ENCODE data around the gene LEMD1. TPM values are rescaled to one million over a fixed set of nuclear protein-coding genes. Genes with fewer than 3 reads are reported as not detected.
"Not testable (repeated sequence)": the region's sequence is repeated elsewhere in the genome, so short reads cannot be mapped to it uniquely, and the experiment has no call there.

The LEMD1 gene
- total RNA-seq, 1 donor from 2014 or later = not detected

DNA sequence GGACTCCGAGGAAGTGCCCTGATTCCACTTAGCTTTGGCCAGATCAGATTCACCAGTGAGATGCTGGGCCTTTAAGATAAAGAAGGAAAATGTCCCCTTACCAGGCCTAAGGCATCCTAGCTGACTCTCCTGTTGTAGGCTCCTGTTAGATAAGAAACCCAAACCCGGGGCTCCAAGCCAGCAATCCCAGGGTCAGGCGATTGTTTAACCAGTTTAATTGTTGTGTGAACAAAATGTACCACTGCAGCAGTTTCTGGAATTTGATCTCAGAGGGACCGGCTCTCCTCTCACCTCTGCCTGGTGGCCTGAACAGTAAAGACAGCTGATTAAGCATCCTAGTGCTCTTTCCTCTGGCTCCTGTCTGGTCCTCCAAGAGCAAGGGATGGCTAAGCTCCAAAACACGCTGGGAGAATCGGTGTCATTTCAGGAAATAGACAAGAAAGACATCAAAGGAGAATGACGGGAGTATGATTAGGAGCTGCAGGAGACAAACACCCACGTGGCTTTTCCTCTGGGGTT is 55.9 kb downstream of the LEMD1 start:
- Mint-ChIP-seq H3K27me3 (ENCODE audit: low read depth) (peaks cover 20% of the 10 kb centered on the region), H3K36me3 (ENCODE audit: low read depth) (no peaks in the 10 kb centered on the region), H3K4me1 (ENCODE audit: low read depth) (no peaks in the 10 kb centered on the region), H3K9me3 (no peaks in the 10 kb centered on the region), H3K4me3 (ENCODE audit: low read depth) (no peak overlapping the region), H3K27ac (no peak overlapping the region)
- no peak for DNase-seq (ENCODE audit: low spot score)
- intact Hi-C loops (cut with micrococcal nuclease) = no loop called here

GRCh38 chr1:205365086-205365485 is 56.8 kb downstream of the LEMD1 start:
- intact Hi-C loops (cut with micrococcal nuclease) = not testable (repeated sequence)

DNA sequence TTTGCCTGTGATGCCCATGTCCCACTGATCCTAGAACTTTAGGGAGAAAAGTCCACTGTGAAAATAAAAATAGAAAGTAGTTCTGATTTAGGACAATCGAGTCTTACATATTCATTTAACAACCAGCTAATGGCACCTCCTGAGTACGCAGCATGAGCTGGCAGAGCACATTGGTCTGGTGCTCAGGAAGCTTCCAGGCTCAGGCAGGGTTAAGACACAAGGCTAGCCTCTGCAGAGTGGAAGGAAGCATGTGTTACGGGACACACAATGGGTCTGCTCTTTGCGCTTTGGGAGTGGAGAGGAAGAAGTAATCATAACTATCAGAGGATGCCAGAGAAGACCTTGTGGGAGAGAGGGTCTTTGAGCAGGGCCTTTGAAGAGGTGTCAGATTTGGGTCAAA is 61.0 kb downstream of the LEMD1 start:
- Mint-ChIP-seq H3K4me3 (ENCODE audit: low read depth) (no peak overlapping the region), H3K9me3 (no peaks in the 10 kb centered on the region), H3K36me3 (ENCODE audit: low read depth) (no peaks in the 10 kb centered on the region), H3K27me3 (ENCODE audit: low read depth) (peaks cover 23% of the 10 kb centered on the region), H3K27ac (no peak overlapping the region), H3K4me1 (ENCODE audit: low read depth) (no peaks in the 10 kb centered on the region)
- intact Hi-C loops (cut with micrococcal nuclease) = no loop called here
- DNase-seq (ENCODE audit: low spot score) = no peak

More at GRCh38 chr1:205365086-205365485, 56.8 kb downstream of the LEMD1 start:
- H3K9me3 Mint-ChIP-seq; H3K4me1 Mint-ChIP-seq (ENCODE audit: low read depth); H3K4me3 Mint-ChIP-seq (ENCODE audit: low read depth); H3K36me3 Mint-ChIP-seq (ENCODE audit: low read depth); DNase-seq (ENCODE audit: low spot score); H3K27ac Mint-ChIP-seq: not testable (repeated sequence)
- peaks cover 22% of the 10 kb centered on the region for H3K27me3 Mint-ChIP-seq (ENCODE audit: low read depth)

GRCh38 chr1:205359771-205360565 is 61.9 kb downstream of the LEMD1 start:
- no peaks in the 10 kb centered on the region for H3K9me3 Mint-ChIP-seq
- H3K4me1 Mint-ChIP-seq (ENCODE audit: low read depth) = no peaks in the 10 kb centered on the region
- no peak overlapping the region for H3K4me3 Mint-ChIP-seq (ENCODE audit: low read depth)
- DNase-seq (ENCODE audit: low spot score) = no peak
- no peak overlapping the region for H3K27ac Mint-ChIP-seq
- H3K27me3 Mint-ChIP-seq (ENCODE audit: low read depth) = peaks cover 20% of the 10 kb centered on the region
- no peaks in the 10 kb centered on the region for H3K36me3 Mint-ChIP-seq (ENCODE audit: low read depth)
- intact Hi-C loops (cut with micrococcal nuclease) = no loop called here

- H3K36me3 Mint-ChIP-seq (ENCODE audit: low read depth) = no peaks in the 10 kb centered on the region
- no peak for DNase-seq (ENCODE audit: low spot score)
- H3K4me1 Mint-ChIP-seq (ENCODE audit: low read depth) = no peaks in the 10 kb centered on the region
- intact Hi-C loops (cut with micrococcal nuclease) = no loop called here
- peaks cover 23% of the 10 kb centered on the region for H3K27me3 Mint-ChIP-seq (ENCODE audit: low read depth)
- H3K9me3 Mint-ChIP-seq = no peaks in the 10 kb centered on the region
- no peak overlapping the region for H3K27ac Mint-ChIP-seq
- no peak overlapping the region for H3K4me3 Mint-ChIP-seq (ENCODE audit: low read depth)
These were observed 63.3 kb downstream of the LEMD1 start for GRCh38 chr1:205358579-205358978.

DNA sequence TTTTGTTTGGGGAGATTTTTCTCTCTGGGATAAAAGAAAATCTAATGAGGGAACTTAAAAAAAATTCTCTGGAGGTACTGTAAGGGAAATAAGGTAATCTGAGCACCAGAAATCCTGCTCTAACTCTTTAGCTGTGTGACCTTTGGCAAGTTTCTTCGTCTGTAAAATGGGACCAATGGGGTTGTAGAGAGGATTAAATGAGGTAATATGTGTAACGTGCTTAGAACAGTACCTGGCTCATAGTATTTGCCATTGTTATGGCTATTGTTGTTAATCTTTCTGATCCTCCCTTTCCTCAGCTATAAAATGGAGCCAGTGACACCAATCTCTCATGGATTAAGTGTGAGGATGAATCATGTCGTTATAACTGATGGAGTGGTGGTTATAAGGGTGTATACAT is 64.3 kb downstream of the LEMD1 start:
- no peak overlapping the region for H3K4me3 Mint-ChIP-seq (ENCODE audit: low read depth)
- H3K36me3 Mint-ChIP-seq (ENCODE audit: low read depth) = no peaks in the 10 kb centered on the region
- no peak for DNase-seq (ENCODE audit: low spot score)
- H3K27ac Mint-ChIP-seq = no peak overlapping the region
- H3K27me3 Mint-ChIP-seq (ENCODE audit: low read depth) = peaks cover 23% of the 10 kb centered on the region
- intact Hi-C loops (cut with micrococcal nuclease) = no loop called here
- no peaks in the 10 kb centered on the region for H3K4me1 Mint-ChIP-seq (ENCODE audit: low read depth)
- H3K9me3 Mint-ChIP-seq = no peaks in the 10 kb centered on the region

DNA sequence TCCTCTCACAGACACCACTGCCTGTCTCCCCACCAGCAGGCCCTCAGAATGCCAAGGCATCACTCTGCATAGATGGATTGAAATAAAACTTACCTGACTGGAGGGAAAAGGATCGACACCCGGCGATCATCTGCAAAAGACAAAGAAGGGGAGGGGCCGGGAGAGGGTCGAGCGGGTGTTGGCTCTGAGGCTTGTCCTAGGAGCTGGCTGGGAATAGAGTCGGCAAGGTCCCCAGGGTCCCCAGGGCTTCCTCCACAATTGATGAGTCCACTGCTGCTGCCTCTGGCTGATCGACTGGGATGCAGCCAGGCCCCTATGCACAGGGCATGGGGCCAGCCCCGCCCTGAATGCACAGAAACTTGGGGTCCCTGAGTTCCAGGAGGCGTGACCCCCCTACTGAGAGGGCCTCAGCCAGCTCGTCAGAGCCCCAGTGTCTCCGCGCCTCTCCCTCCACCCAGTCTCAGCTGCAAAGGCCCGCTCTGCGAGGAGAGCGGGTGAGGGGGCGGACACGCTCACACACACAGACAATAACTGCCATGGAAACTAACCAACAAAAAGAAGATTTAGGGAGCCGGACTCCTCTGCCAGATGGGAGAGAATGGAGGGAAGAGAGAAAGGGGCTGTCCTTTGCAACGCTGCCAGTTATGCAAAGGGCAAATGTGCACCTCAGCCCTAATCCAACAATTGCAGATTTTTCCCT is 65.3 kb downstream of the LEMD1 start, which contains the start of gene KLHDC8A:
KLHDC8A (minus strand) TSS at position 483 of the 700 bp plus-strand sequence. CDS start 13,318 bp downstream, outside the sequence.
- no peaks in the 10 kb centered on the region for H3K36me3 Mint-ChIP-seq (ENCODE audit: low read depth)
- peaks cover 16% of the 10 kb centered on the region for H3K27me3 Mint-ChIP-seq (ENCODE audit: low read depth)
- no peak within 1 kb of the TSS for H3K4me3 Mint-ChIP-seq (ENCODE audit: low read depth)
- no peak within 1 kb of the TSS for H3K27ac Mint-ChIP-seq
- no peaks in the 10 kb centered on the region for H3K4me1 Mint-ChIP-seq (ENCODE audit: low read depth)
- no peak for DNase-seq (ENCODE audit: low spot score)
- H3K9me3 Mint-ChIP-seq = no peaks in the 10 kb centered on the region
- intact Hi-C loops (cut with micrococcal nuclease) = no loop called here

DNA sequence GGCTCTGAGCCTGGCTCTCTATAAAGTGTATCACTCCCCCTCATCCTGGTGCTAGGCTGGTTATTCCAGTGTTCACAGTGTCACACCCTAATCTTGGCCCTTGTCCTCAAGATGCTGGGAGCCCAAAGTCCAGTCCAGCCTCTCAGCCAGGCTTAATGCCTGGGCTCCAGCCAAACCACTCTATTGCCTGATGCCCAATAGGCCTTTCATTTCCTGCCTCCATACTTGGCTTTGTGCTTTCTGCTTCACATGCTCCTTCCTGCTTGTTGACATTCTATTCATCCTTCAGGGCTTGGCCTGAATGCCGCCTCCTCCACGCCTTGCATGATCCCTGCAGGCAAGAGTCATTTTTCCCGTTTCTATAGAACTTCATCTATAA is 66.8 kb downstream of the LEMD1 start:
- Mint-ChIP-seq H3K27ac (no peak overlapping the region), H3K4me1 (ENCODE audit: low read depth) (no peaks in the 10 kb centered on the region), H3K9me3 (no peaks in the 10 kb centered on the region), H3K27me3 (ENCODE audit: low read depth) (peaks cover 12% of the 10 kb centered on the region), H3K36me3 (ENCODE audit: low read depth) (no peaks in the 10 kb centered on the region), H3K4me3 (ENCODE audit: low read depth) (no peak overlapping the region)
- DNase-seq (ENCODE audit: low spot score) = no peak
- intact Hi-C loops (cut with micrococcal nuclease) = loop anchor here (2.0 kb wide), 1 partner anchor 170 kb away; no protein-coding TSS in a partner anchor

DNA sequence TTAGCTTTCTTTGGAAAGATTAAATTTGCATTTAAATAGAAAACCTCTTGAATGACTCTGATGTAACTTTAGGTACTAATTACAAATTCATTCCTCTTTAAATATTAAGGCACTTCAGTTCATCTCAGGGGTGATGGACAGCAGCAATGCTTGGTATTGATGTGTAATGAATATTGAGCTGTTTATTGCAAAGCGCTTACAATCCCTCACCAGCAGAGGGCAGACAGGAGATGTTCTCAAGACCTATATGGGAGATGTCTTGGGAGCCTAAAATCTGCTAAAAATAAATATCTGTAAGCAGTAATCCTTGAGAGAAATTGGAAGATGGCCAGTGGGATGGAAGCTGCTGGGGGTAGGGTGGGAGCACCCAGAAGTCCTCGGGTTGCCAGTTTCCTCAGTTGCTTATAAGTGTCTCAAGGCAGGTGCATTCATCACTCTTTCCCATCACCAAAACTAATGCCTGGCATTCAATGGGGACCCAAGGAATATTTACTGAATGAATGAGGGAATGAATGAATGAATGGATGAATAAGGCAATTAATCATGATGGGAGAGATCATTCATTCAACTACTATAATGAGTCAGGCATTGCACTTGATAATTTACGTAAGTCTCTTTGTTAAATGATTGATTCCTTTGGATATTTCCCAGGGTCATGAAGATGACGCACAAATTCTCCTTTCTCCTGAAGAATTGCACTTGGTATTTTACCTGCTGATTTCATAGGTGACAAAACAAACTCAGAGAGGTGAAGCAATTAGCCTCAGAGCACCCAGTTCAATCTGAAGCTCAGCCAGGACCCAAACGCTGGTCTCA is 67.4 kb downstream of the LEMD1 start:
- Mint-ChIP-seq H3K4me1 (ENCODE audit: low read depth) (no peaks in the 10 kb centered on the region), H3K27me3 (ENCODE audit: low read depth) (peaks cover 14% of the 10 kb centered on the region), H3K27ac (no peak overlapping the region), H3K4me3 (ENCODE audit: low read depth) (no peak overlapping the region), H3K9me3 (no peaks in the 10 kb centered on the region), H3K36me3 (ENCODE audit: low read depth) (no peaks in the 10 kb centered on the region)
- intact Hi-C loops (cut with micrococcal nuclease) = loop anchor here (1.0 to 2.0 kb wide), 2 partner anchors 131 to 170 kb away; no protein-coding TSS in a partner anchor
- DNase-seq (ENCODE audit: low spot score) = peak; percentile 24

GRCh38 chr1:205353612-205354011 is 68.2 kb downstream of the LEMD1 start:
- no peak overlapping the region for H3K27ac Mint-ChIP-seq
- H3K36me3 Mint-ChIP-seq (ENCODE audit: low read depth) = no peaks in the 10 kb centered on the region
- no peak overlapping the region for H3K4me3 Mint-ChIP-seq (ENCODE audit: low read depth)
- no peaks in the 10 kb centered on the region for H3K9me3 Mint-ChIP-seq
- intact Hi-C loops (cut with micrococcal nuclease) = loop anchor here (1.0 to 2.0 kb wide), 2 partner anchors 132 to 171 kb away; no protein-coding TSS in a partner anchor
- peaks cover 15% of the 10 kb centered on the region for H3K27me3 Mint-ChIP-seq (ENCODE audit: low read depth)
- no peak for DNase-seq (ENCODE audit: low spot score)
- H3K4me1 Mint-ChIP-seq (ENCODE audit: low read depth) = no peaks in the 10 kb centered on the region

DNA sequence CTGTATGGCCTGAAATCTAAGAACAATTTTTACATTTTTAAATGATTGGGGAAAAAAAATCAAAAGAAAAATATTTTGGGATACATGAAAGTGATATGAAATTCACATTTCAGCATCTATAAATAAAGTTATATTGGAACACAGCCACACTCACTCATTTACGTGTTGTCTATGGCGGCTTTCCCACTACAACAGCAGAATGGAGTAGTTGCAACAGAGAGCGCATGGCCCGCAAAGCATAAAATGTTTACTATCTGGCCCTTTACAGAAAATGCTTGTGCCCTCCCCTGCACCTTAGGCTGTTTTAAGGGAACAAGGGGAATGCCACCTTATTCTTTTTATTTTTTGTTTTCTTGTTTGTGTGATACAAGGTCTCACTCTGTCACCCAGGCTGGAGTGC is 68.7 kb downstream of the LEMD1 start:
- no peaks in the 10 kb centered on the region for H3K36me3 Mint-ChIP-seq (ENCODE audit: low read depth)
- peaks cover 15% of the 10 kb centered on the region for H3K27me3 Mint-ChIP-seq (ENCODE audit: low read depth)
- no peak for DNase-seq (ENCODE audit: low spot score)
- no peak overlapping the region for H3K4me3 Mint-ChIP-seq (ENCODE audit: low read depth)
- no peaks in the 10 kb centered on the region for H3K4me1 Mint-ChIP-seq (ENCODE audit: low read depth)
- no peak overlapping the region for H3K27ac Mint-ChIP-seq
- H3K9me3 Mint-ChIP-seq = no peaks in the 10 kb centered on the region
- intact Hi-C loops (cut with micrococcal nuclease) = no loop called here

- intact Hi-C loops (cut with micrococcal nuclease) = no loop called here
- no peak for DNase-seq (ENCODE audit: low spot score)
- H3K36me3 Mint-ChIP-seq (ENCODE audit: low read depth) = no peaks in the 10 kb centered on the region
These were observed 69.7 kb downstream of the LEMD1 start for GRCh38 chr1:205351984-205352713.

More at GRCh38 chr1:205351984-205352713, 69.7 kb downstream of the LEMD1 start:
- Mint-ChIP-seq H3K4me3 (ENCODE audit: low read depth) (no peak overlapping the region), H3K4me1 (ENCODE audit: low read depth) (no peaks in the 10 kb centered on the region), H3K27ac (no peak overlapping the region), H3K27me3 (ENCODE audit: low read depth) (peaks cover 22% of the 10 kb centered on the region), H3K9me3 (no peaks in the 10 kb centered on the region)

Data from activated T-helper 2 cell treated with anti-CD3 and anti-CD28 coated beads, Interferon-gamma antibody, Interleukin-2, Interleukin-4, amounts not matched to agents 10 μg/mL and 5 μg/mL and 100 μg/mL, durations not matched to agents 14 hours and 24 hours and 36 hours (primary cell).